Fibroblast of lung (primary cell): ENCODE results near the gene COL18A1. TPM values are rescaled to one million over a fixed set of nuclear protein-coding genes. Genes with fewer than 3 reads are reported as not detected.

Experiments used
- DNase-seq, 2 donors: peaks; one replicate each; pipeline versions ENCODE4 v3.0.0 to v3.0.0-alpha.2; 2010; ENCODE audit warnings: low read depth in 2 of 2
- H2AFZ ChIP-seq: 2 replicates; pipeline ENCODE4 v1.5.1; 2012; ENCODE audit warnings: low read length, control low read depth, inconsistent platforms
- H3K27ac ChIP-seq: 2 replicates; pipeline ENCODE4 v1.5.1; 2011; ENCODE audit warnings: low read length, control low read depth; ENCODE audit not compliant: insufficient read depth
- H3K27me3 ChIP-seq: 2 replicates; pipeline ENCODE4 v1.5.1; 2011; ENCODE audit warnings: mild to moderate bottlenecking, low read length; ENCODE audit not compliant: control insufficient read depth, insufficient read depth
- H3K36me3 ChIP-seq: 2 replicates; pipeline ENCODE4 v1.5.1; 2011; ENCODE audit warnings: low read length; ENCODE audit not compliant: control insufficient read depth, insufficient read depth
- H3K4me1 ChIP-seq: 2 replicates; pipeline ENCODE4 v1.5.1; 2011; ENCODE audit warnings: low read length; ENCODE audit not compliant: control insufficient read depth, insufficient read depth; ENCODE audit errors: extremely low read depth
- H3K4me2 ChIP-seq: 2 replicates; pipeline ENCODE4 v1.5.1; 2011; ENCODE audit warnings: low read length, control low read depth; ENCODE audit not compliant: insufficient read depth; ENCODE audit errors: extremely low read depth
- H3K4me3 ChIP-seq, 4 experiments: fragments of 200-600 bp in 1 of 4; sonication (generic) in 1 of 4; replicated peaks in 1 of 4; 2 replicates each; pipeline ENCODE4 v1.5.1; 2011 to 2016; ENCODE audit warnings: low read length in 4 of 4, low read depth in 3 of 4, mild to moderate bottlenecking in 3 of 4, control low read depth in 2 of 4, inconsistent platforms in 1 of 4, mixed read lengths in 1 of 4; ENCODE audit not compliant: insufficient read depth in 1 of 4; ENCODE audit errors: control extremely low read depth in 1 of 4
- H3K79me2 ChIP-seq: 2 replicates; pipeline ENCODE4 v1.5.1; 2012; ENCODE audit warnings: mild to moderate bottlenecking, low read length, inconsistent platforms; ENCODE audit not compliant: control insufficient read depth, insufficient read depth
- H3K9ac ChIP-seq: 2 replicates; pipeline ENCODE4 v1.5.1; 2011; ENCODE audit warnings: mild to moderate bottlenecking, low read length, control low read depth; ENCODE audit not compliant: insufficient read depth
- H3K9me3 ChIP-seq: 2 replicates; pipeline ENCODE4 v1.5.1; 2012; ENCODE audit warnings: low read depth, low read length; ENCODE audit not compliant: control insufficient read depth, insufficient read depth
- H4K20me1 ChIP-seq: 2 replicates; pipeline ENCODE4 v1.5.1; 2011; ENCODE audit warnings: low read length; ENCODE audit not compliant: control insufficient read depth, insufficient read depth; ENCODE audit errors: extremely low read depth
- EZH2 ChIP-seq: IDR thresholded peaks from 2 replicates; pipeline ENCODE4 v1.5.1; 2012; ENCODE audit warnings: low read length, control low read depth, mild to moderate bottlenecking; ENCODE audit errors: missing control alignments
- polyA plus RNA-seq, 2 donors: library from polyadenylated mRNA; depleted of rRNA in 1 of 2; stranded (reverse) in 1 of 2; unstranded in 1 of 2; fragments of >200 nt; gene quantifications; 2 replicates each; pipeline ENCODE4 v1.2.1, GENCODE V29; 2011 to 2012; ENCODE audit warnings: missing spikeins in 1 of 2
- total RNA-seq: library from RNA; depleted of rRNA; stranded (reverse); fragments of >200 nt; gene quantifications from 2 replicates; pipeline ENCODE4 v1.2.1, GENCODE V29; 2014
- TF ChIP-seq, protein P1 (sequence below), 2 donors: IDR thresholded peaks in 1 of 2; conservative IDR thresholded peaks in 1 of 2; 1 replicate in 1 of 2; 2 replicates in 1 of 2; pipeline ENCODE4 v1.5.1; 2011 to 2012; ENCODE audit warnings: low read length in 2 of 2, control low read depth in 1 of 2, inconsistent platforms in 1 of 2, low read depth in 1 of 2, mild to moderate bottlenecking in 1 of 2

COL18A1 gene
- total and polyA plus RNA-seq, 2 donors (not counting 1 experiment from before 2014, with no cell fraction given), result 24.3 to 38.8 TPM

DNA sequence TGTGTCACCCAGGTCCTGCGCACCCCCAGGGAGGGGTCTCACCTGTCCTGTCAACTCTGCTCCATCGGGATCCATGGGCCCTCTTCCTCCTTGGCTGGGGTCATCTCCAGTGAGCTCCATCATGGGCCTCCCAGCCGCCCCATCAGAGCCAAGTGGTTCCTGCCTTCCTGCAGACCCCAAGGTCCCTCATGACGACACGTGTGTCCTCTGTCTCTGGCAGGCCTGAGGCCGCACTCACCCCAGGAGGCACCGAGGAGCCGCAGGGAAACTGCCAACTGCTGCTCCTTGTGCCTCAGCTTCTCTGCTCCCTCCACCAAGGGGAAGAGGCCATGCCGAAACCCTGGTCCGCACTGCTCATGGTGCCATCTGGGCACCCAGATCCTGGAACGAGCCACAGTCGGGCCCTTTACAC is 46.8 kb downstream of the COL18A1 start:
- Histone ChIP-seq H3K27me3 (no peaks in the 10 kb centered on the region), H3K4me1 (peaks cover 27% of the 10 kb centered on the region), H2AFZ (no peak overlapping the region), H3K79me2 (no peaks in the 10 kb centered on the region), H3K36me3 (no peaks in the 10 kb centered on the region), H3K4me3 (no peak overlapping the region), H3K9ac (no peak overlapping the region), H3K9me3 (no peaks in the 10 kb centered on the region), H3K4me2 (no peak overlapping the region), H4K20me1 (no peaks in the 10 kb centered on the region), H3K27ac (no peak overlapping the region)
- TF ChIP-seq, protein P1, sequence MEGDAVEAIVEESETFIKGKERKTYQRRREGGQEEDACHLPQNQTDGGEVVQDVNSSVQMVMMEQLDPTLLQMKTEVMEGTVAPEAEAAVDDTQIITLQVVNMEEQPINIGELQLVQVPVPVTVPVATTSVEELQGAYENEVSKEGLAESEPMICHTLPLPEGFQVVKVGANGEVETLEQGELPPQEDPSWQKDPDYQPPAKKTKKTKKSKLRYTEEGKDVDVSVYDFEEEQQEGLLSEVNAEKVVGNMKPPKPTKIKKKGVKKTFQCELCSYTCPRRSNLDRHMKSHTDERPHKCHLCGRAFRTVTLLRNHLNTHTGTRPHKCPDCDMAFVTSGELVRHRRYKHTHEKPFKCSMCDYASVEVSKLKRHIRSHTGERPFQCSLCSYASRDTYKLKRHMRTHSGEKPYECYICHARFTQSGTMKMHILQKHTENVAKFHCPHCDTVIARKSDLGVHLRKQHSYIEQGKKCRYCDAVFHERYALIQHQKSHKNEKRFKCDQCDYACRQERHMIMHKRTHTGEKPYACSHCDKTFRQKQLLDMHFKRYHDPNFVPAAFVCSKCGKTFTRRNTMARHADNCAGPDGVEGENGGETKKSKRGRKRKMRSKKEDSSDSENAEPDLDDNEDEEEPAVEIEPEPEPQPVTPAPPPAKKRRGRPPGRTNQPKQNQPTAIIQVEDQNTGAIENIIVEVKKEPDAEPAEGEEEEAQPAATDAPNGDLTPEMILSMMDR (conservative IDR thresholded peaks at IDR 0.05 in 1 of 2, IDR thresholded peaks at IDR 0.05 in 1 of 2; ENCODE audit: low read depth in 1 of 2, low read length in 2 of 2), result no peak
- TF ChIP-seq EZH2, result no peak
- DNase-seq, result no peak

- H3K27ac ChIP-seq, result no peak overlapping the region
- H3K9ac ChIP-seq, result no peak overlapping the region
- no peak for DNase-seq
- H4K20me1 ChIP-seq, result no peaks in the 10 kb centered on the region
- H3K4me2 ChIP-seq, result no peak overlapping the region
- H3K4me3 ChIP-seq, result no peak overlapping the region
- no peak for TF ChIP-seq EZH2
- TF ChIP-seq, protein P1 (conservative IDR thresholded peaks at IDR 0.05 in 1 of 2, IDR thresholded peaks at IDR 0.05 in 1 of 2; ENCODE audit: low read depth in 1 of 2, low read length in 2 of 2), result no peak
- H2AFZ ChIP-seq, result no peak overlapping the region
- no peaks in the 10 kb centered on the region for H3K79me2 ChIP-seq
- peaks cover 27% of the 10 kb centered on the region for H3K4me1 ChIP-seq
- no peaks in the 10 kb centered on the region for H3K27me3 ChIP-seq
- H3K36me3 ChIP-seq, result no peaks in the 10 kb centered on the region
- H3K9me3 ChIP-seq, result no peaks in the 10 kb centered on the region
These were observed 47.8 kb downstream of the COL18A1 start for GRCh38 chr21:45452696-45453307.

- no peaks in the 10 kb centered on the region for H4K20me1 ChIP-seq
- no peak overlapping the region for H3K4me3 ChIP-seq
These were observed 48.5 kb downstream of the COL18A1 start for GRCh38 chr21:45453308-45453950.

More at GRCh38 chr21:45453308-45453950, 48.5 kb downstream of the COL18A1 start:
- Histone ChIP-seq H3K9me3 (no peaks in the 10 kb centered on the region), H3K4me2 (peak overlapping the region; percentile 32), H2AFZ (no peak overlapping the region), H3K79me2 (no peaks in the 10 kb centered on the region), H3K9ac (peak overlapping the region; percentile 23), H3K27ac (peak overlapping the region; percentile 47), H3K27me3 (no peaks in the 10 kb centered on the region), H3K4me1 (peaks cover 27% of the 10 kb centered on the region), H3K36me3 (no peaks in the 10 kb centered on the region)
- TF ChIP-seq, protein P1 (conservative IDR thresholded peaks at IDR 0.05 in 1 of 2, IDR thresholded peaks at IDR 0.05 in 1 of 2; ENCODE audit: low read depth in 1 of 2, low read length in 2 of 2), result no peak
- TF ChIP-seq EZH2, result no peak
- DNase-seq, result no peak
